Suprapubic skin (tissue), 4 donors: ENCODE measurements around the gene REEP6. TPM values are rescaled to one million over a fixed set of nuclear protein-coding genes. Genes with fewer than 3 reads are reported as not detected.

ENCODE experiments used
- DNase-seq, 2 donors: peaks; one replicate each; pipeline ENCODE4 v3.0.0-alpha.2; 2019; ENCODE audit warnings: low spot score in 2 of 2
- H3K27ac ChIP-seq: fragments of 200-600 bp; sonication (generic); one replicate; pipeline ENCODE4 v1.5.1; 2019
- H3K27me3 ChIP-seq: fragments of 200-600 bp; sonication (generic); one replicate; pipeline ENCODE4 v1.5.1; 2019
- H3K36me3 ChIP-seq: fragments of 200-600 bp; sonication (generic); one replicate; pipeline ENCODE4 v1.5.1; 2019
- H3K4me1 ChIP-seq: fragments of 200-600 bp; sonication (generic); one replicate; pipeline ENCODE4 v1.5.1; 2019
- H3K4me3 ChIP-seq: fragments of 200-600 bp; sonication (generic); one replicate; pipeline ENCODE4 v1.5.1; 2019; ENCODE audit warnings: mild to moderate bottlenecking
- H3K9me3 ChIP-seq: fragments of 200-600 bp; sonication (generic); one replicate; pipeline ENCODE4 v1.5.1; 2019
- EP300 ChIP-seq: sonication (generic); formaldehyde crosslinking; IDR thresholded peaks from one replicate; pipeline ENCODE4 v1.6.1; 2017; ENCODE audit warnings: antibody characterized with exemption
- POLR2A ChIP-seq, 2 donors: fragments of 450-650 bp; IDR thresholded peaks; one replicate each; pipeline ENCODE4 v1.6.1; 2017; ENCODE audit warnings: antibody characterized with exemption in 2 of 2, mild to moderate bottlenecking in 2 of 2, moderate library complexity in 2 of 2
- POLR2AphosphoS5 ChIP-seq, 3 donors: sonication (generic); formaldehyde crosslinking; IDR thresholded peaks; one replicate each; pipeline ENCODE4 v1.6.1; 2017; ENCODE audit warnings: antibody characterized with exemption in 3 of 3
- WGBS: methylation state at CpG from one replicate; pipeline ENCODE4 v1.1.5; 2018; 5-methylcytosine and 5-hydroxymethylcytosine counted together
- total RNA-seq, 4 donors: library from RNA; depleted of rRNA; stranded (reverse); fragments of >200 nt; gene quantifications; one replicate each; pipeline ENCODE4 v1.1.0, GENCODE V29; 2016
- TF ChIP-seq, protein P1 (sequence below), 2 donors: fragments of 200-600 bp in 1 of 2; fragments of 450-650 bp in 1 of 2; sonication (generic) in 1 of 2; IDR thresholded peaks; one replicate each; pipeline ENCODE4 v1.5.1; 2016 to 2019; ENCODE audit warnings: antibody characterized with exemption in 2 of 2, mild to moderate bottlenecking in 1 of 2, moderate library complexity in 1 of 2

REEP6 gene
- total RNA-seq, 4 donors from 2014 or later = 3.2 to 11.8 (median 8.1) TPM

DNA sequence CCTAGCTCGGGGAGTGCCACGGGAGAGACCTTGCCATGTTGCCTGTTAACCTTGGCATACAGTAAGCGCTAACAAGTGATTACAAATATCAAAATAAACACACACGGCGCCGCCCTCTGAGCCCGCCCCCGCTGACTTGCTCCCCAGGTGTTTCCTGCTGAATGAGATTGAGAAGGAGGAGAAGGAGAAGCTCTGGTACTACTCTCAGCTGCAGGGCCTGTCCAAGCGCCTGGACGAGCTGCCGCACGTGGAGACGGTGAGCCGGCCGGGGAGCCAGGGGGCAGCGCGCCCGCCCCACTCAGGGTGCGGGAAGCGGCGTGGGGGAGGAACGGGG is 36.0 kb upstream of the REEP6 start:
- no peak for DNase-seq
- H3K4me1 ChIP-seq = peaks cover 46% of the 10 kb centered on the region
- H3K36me3 ChIP-seq = peaks cover 2% of the 10 kb centered on the region
- H3K4me3 ChIP-seq = no peak overlapping the region
- no peaks in the 10 kb centered on the region for H3K9me3 ChIP-seq
- H3K27ac ChIP-seq = peak overlapping the region; percentile 42
- TF ChIP-seq POLR2A (IDR thresholded peaks at IDR 0.05) = no peak
- TF ChIP-seq, protein P1, sequence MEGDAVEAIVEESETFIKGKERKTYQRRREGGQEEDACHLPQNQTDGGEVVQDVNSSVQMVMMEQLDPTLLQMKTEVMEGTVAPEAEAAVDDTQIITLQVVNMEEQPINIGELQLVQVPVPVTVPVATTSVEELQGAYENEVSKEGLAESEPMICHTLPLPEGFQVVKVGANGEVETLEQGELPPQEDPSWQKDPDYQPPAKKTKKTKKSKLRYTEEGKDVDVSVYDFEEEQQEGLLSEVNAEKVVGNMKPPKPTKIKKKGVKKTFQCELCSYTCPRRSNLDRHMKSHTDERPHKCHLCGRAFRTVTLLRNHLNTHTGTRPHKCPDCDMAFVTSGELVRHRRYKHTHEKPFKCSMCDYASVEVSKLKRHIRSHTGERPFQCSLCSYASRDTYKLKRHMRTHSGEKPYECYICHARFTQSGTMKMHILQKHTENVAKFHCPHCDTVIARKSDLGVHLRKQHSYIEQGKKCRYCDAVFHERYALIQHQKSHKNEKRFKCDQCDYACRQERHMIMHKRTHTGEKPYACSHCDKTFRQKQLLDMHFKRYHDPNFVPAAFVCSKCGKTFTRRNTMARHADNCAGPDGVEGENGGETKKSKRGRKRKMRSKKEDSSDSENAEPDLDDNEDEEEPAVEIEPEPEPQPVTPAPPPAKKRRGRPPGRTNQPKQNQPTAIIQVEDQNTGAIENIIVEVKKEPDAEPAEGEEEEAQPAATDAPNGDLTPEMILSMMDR (IDR thresholded peaks at IDR 0.05) = no peak
- WGBS = 6% methylated on average over 6 of the region's 22 CpGs
- peaks cover 80% of the 10 kb centered on the region for H3K27me3 ChIP-seq

DNA sequence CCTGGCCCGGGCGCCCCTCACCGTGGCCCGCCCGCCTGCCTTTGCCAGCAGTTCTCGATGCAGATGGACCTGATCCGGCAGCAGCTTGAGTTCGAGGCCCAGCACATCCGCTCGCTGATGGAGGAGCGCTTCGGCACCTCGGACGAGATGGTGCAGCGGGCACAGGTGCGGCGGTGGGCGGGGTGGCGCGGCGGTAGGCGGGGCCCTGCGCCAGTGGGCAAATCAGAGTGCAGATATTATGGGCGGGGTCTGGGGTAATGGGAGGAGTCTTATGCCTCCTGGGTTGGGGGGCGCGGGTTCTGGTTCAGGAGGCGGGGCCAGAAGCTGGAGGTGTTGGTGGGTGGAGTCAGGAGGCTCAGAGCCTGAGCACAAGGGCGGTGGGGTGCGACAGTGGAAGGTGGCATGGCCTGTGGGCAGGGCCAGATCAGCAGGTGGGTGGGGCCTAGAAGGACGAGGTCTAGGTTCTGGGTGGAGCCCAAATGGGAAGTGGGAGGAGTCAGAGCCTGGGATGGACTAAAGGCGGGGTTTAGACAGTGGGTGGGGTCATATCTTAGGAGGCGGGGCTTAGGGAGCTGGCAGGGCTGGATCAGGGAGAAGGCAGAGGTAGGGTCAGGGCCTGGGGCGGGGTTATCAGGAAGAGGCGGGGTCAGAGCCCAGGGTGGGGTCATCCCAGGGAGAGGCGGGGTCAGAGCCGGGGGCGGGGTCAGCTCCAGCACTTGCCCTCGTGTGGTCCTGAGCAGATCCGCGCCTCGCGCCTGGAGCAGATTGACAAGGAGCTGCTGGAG is 35.5 kb upstream of the REEP6 start:
- Histone ChIP-seq H3K9me3 (no peaks in the 10 kb centered on the region), H3K4me1 (peaks cover 46% of the 10 kb centered on the region), H3K27ac (peak overlapping the region; percentile 42), H3K27me3 (peaks cover 74% of the 10 kb centered on the region), H3K4me3 (no peak overlapping the region), H3K36me3 (peaks cover 7% of the 10 kb centered on the region)
- 5% methylated on average over 30 of the region's 42 CpGs for WGBS
- no peak for DNase-seq
- TF ChIP-seq POLR2AphosphoS5 (IDR thresholded peaks at IDR 0.05) (no peak), EP300 (no peak), POLR2A (IDR thresholded peaks at IDR 0.05) (no peak)
- TF ChIP-seq, protein P1 (IDR thresholded peaks at IDR 0.05) = no peak

DNA sequence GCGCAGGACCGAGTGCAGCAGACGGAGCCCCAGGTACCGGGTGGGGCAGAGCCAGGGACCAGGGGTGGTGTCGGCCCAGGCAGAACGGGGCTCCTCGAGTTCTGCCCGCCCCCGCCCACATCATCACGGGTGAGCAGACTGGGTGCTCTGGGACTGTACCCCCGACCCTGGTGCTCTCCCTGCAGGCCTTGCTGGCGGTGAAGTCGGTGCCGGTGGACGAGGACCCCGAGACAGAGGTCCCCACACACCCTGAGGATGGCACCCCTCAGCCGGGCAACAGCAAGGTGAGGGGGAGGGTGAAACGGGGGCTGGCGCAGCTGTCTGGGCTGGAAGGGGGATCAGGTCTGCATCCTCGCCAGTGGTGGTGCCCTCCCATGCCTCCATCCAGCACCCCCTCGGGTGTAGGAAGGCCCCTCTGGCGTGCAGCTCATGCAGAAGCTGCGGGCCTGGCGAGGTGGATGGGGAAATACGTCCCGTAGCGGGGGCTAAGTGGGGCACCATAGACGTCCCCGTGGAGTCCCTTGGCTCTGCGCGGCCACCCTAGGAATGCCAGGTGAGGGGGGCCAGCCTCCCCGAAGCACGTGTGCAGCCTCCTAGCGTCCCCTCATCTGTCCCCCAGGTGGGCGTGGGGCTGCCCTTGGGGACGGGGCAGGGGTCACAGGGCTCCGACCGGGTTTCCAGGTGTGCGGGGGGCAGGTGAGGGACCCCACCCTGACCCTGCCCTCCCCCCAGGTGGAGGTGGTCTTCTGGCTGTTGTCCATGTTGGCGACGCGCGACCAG is 34.7 kb upstream of the REEP6 start:
- no peak overlapping the region for H3K4me3 ChIP-seq
- H3K27me3 ChIP-seq = peaks cover 66% of the 10 kb centered on the region
- no peak for DNase-seq
- no peaks in the 10 kb centered on the region for H3K9me3 ChIP-seq
- TF ChIP-seq POLR2AphosphoS5 (IDR thresholded peaks at IDR 0.05) = no peak
- TF ChIP-seq, protein P1 (IDR thresholded peaks at IDR 0.05) = no peak
- TF ChIP-seq POLR2A (IDR thresholded peaks at IDR 0.05) = no peak
- no peak for TF ChIP-seq EP300
- peaks cover 15% of the 10 kb centered on the region for H3K36me3 ChIP-seq
- WGBS = 17% methylated on average over 14 of the region's 43 CpGs
- H3K27ac ChIP-seq = no peak overlapping the region
- H3K4me1 ChIP-seq = peaks cover 46% of the 10 kb centered on the region

DNA sequence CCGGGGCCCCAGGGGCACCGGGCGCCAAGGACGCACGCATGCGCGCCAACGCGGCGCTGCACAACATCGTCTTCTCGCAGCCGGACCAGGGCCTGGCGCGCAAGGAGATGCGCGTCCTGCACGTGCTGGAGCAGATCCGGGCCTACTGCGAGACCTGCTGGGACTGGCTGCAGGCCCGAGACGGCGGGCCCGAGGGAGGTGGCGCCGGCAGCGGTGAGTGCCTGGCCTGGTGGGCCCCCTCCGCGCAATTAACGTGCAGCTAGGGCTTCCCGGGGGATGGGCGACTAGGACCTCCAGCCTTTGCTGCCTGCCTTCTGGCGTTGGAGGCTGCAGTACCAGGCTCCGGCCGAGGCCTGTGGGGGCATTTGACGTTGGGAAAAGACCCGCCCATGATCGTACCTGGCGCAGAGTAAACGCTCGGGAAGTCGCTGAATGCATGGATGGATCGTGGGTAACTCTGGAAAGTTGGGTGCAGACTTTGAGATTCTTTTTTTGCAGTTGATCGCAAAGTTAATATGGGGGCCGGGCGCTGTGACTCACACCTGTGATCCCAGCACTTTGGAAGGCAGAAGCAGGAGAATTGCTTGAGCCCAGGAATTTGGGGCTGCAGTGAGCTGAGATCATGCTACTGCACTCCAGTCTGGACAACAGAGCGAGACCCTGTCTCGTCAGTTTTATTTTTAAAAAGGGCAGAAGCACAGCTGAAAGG is 33.8 kb upstream of the REEP6 start:
- peaks cover 58% of the 10 kb centered on the region for H3K27me3 ChIP-seq
- H3K36me3 ChIP-seq = peaks cover 15% of the 10 kb centered on the region
- H3K4me1 ChIP-seq = peaks cover 46% of the 10 kb centered on the region
- no peaks in the 10 kb centered on the region for H3K9me3 ChIP-seq
- no peak overlapping the region for H3K4me3 ChIP-seq
- WGBS = 37% methylated on average over 16 of the region's 48 CpGs
- no peak overlapping the region for H3K27ac ChIP-seq
- no peak for DNase-seq
- TF ChIP-seq, protein P1 (IDR thresholded peaks at IDR 0.05) = no peak
- TF ChIP-seq POLR2A (IDR thresholded peaks at IDR 0.05) = no peak
- no peak for TF ChIP-seq EP300
- TF ChIP-seq POLR2AphosphoS5 (IDR thresholded peaks at IDR 0.05) = no peak

DNA sequence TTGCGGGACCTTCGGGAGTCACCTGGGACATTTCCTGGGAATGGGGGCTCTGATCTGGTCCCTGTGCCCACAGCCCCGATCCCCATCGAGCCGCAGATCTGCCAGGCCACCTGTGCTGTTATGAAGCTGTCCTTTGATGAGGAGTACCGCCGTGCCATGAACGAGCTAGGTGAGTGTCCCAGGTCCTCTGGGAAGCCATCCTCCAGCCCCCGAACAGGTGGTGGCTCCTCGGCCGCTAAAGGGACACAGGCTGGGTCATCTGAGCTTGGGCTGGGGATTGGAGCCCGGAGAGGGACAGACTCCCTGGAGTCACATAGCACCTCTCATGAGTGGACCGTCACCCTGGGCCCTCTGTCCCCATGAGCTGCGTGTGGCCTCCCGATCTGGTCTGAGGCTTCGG is 33.1 kb upstream of the REEP6 start:
- 84% methylated on average over 9 of the region's 16 CpGs for WGBS
- H3K4me3 ChIP-seq = no peak overlapping the region

More for the DNA sequence above, 33.1 kb upstream of the REEP6 start:
- DNase-seq = no peak
- TF ChIP-seq POLR2AphosphoS5 (IDR thresholded peaks at IDR 0.05) = no peak
- TF ChIP-seq, protein P1 (IDR thresholded peaks at IDR 0.05) = no peak
- TF ChIP-seq POLR2A (IDR thresholded peaks at IDR 0.05) = no peak
- no peak for TF ChIP-seq EP300
- H3K36me3 ChIP-seq = peaks cover 15% of the 10 kb centered on the region
- H3K27me3 ChIP-seq = peaks cover 50% of the 10 kb centered on the region
- peaks cover 42% of the 10 kb centered on the region for H3K4me1 ChIP-seq
- no peaks in the 10 kb centered on the region for H3K9me3 ChIP-seq
- no peak overlapping the region for H3K27ac ChIP-seq
